ENCODE measurements around the gene MCM3AP. TPM values are rescaled to one million over a fixed set of nuclear protein-coding genes. Genes with fewer than 3 reads are reported as not detected.

MCM3AP gene
- total and polyA plus RNA-seq, 9 of the 15 experiments (the other 6 are each of a cell fraction or from before 2014, with no cell fraction given): 6.5 to 179 (median 69.6) TPM

- TF ChIP-seq ZBTB49 (CRISPR knock-in tag; IDR thresholded peaks at IDR 0.05; ENCODE audit: borderline replicate concordance) (peak; percentile 69; the same call in 1 of the 2 replicates), ZNF174 (CRISPR knock-in tag; IDR thresholded peaks at IDR 0.05) (no peak), RNF2 (IDR thresholded peaks at IDR 0.05) (no peak), USF1 (CRISPR knock-in tag; IDR thresholded peaks at IDR 0.05) (peak; percentile 13; the same call in 1 of the 2 replicates), HNRNPLL (IDR thresholded peaks at IDR 0.05; ENCODE audit: low read depth, low read length, poor library complexity, severe bottlenecking) (no peak), TAF9B (IDR thresholded peaks at IDR 0.05; ENCODE audit: partially characterized antibody) (no peak), RBBP5 (IDR thresholded peaks at IDR 0.05; ENCODE audit: borderline replicate concordance, insufficient read depth, low read length, poor library complexity, severe bottlenecking) (peak; percentile 59), DMBX1 (CRISPR knock-in tag; IDR thresholded peaks at IDR 0.05; ENCODE audit: borderline replicate concordance) (no peak), MGA (IDR thresholded peaks at IDR 0.05) (peak; percentile 98), NFRKB (IDR thresholded peaks at IDR 0.05; ENCODE audit: low read depth) (0 out of 2 replicates have a peak, but pooled peaks have one; percentile 30), XRCC3 (IDR thresholded peaks at IDR 0.05) (no peak), THRAP3 (IDR thresholded peaks at IDR 0.05; ENCODE audit: borderline replicate concordance) (no peak), KLF1 (tag; IDR thresholded peaks at IDR 0.05) (no peak)
Observed at GRCh38 chr21:46229133-46229922, 56.1 kb downstream of the MCM3AP start (continued).

All from K562 (cell line).